Keratinocyte (primary cell): ENCODE data around the gene MICALL1. TPM values are rescaled to one million over a fixed set of nuclear protein-coding genes. Genes with fewer than 3 reads are reported as not detected.

Experiments
- DNase-seq: peaks from one replicate; pipeline ENCODE4 v3.0.0-alpha.2; 2011; ENCODE audit warnings: low read depth, missing footprints, low spot score
- FAIRE-seq: peaks from 2 replicates; lab custom pipeline; 2011; peaks lifted over from hg19 to GRCh38; lab: Jason Lieb, UNC
- H2AFZ ChIP-seq: 2 replicates; pipeline ENCODE4 v1.6.0; 2012; ENCODE audit warnings: low read length, control low read depth, inconsistent platforms; ENCODE audit not compliant: control insufficient read depth
- H3K27ac ChIP-seq: 2 replicates; pipeline ENCODE4 v1.5.1; 2011; ENCODE audit warnings: low read length; ENCODE audit not compliant: control insufficient read depth, insufficient read depth
- H3K27me3 ChIP-seq: 3 replicates; pipeline ENCODE4 v1.6.0; 2011; ENCODE audit warnings: low read length; ENCODE audit not compliant: control insufficient read depth, insufficient read depth; ENCODE audit errors: extremely low read depth
- H3K36me3 ChIP-seq, 2 experiments: 2 replicates in 1 of 2; 3 replicates in 1 of 2; pipeline ENCODE4 v1.5.1; 2011; ENCODE audit warnings: low read length in 2 of 2, mild to moderate bottlenecking in 1 of 2; ENCODE audit not compliant: control insufficient read depth in 2 of 2, insufficient read depth in 2 of 2; ENCODE audit errors: extremely low read depth in 1 of 2
- H3K4me1 ChIP-seq: 3 replicates; pipeline ENCODE4 v1.5.1; 2011; ENCODE audit warnings: low read length; ENCODE audit not compliant: control insufficient read depth, insufficient read depth; ENCODE audit errors: extremely low read depth
- H3K4me2 ChIP-seq: 3 replicates; pipeline ENCODE4 v1.6.0; 2011; ENCODE audit warnings: low read depth, low read length; ENCODE audit not compliant: control insufficient read depth, insufficient read depth; ENCODE audit errors: extremely low read depth
- H3K4me3 ChIP-seq, 3 experiments: fragments of 200-600 bp in 1 of 3; sonication (generic) in 1 of 3; 2 replicates in 2 of 3; 3 replicates in 1 of 3; pipeline ENCODE4 v1.5.1; 2011 to 2016; ENCODE audit warnings: low read length in 3 of 3, mild to moderate bottlenecking in 3 of 3, control low read depth in 2 of 3, inconsistent platforms in 1 of 3, low read depth in 1 of 3, mixed read lengths in 1 of 3, mixed run types in 1 of 3, moderate library complexity in 1 of 3; ENCODE audit not compliant: control insufficient read depth in 2 of 3, insufficient read depth in 2 of 3; ENCODE audit errors: extremely low read depth in 1 of 3
- H3K79me2 ChIP-seq: 2 replicates; pipeline ENCODE4 v1.6.0; 2012; ENCODE audit warnings: low read length; ENCODE audit not compliant: control insufficient read depth, insufficient read depth
- H3K9ac ChIP-seq: 3 replicates; pipeline ENCODE4 v1.6.0; 2011; ENCODE audit warnings: low read length; ENCODE audit not compliant: control insufficient read depth, insufficient read depth; ENCODE audit errors: extremely low read depth
- H3K9me1 ChIP-seq: 3 replicates; pipeline ENCODE4 v1.6.0; 2011; ENCODE audit warnings: low read length; ENCODE audit not compliant: control insufficient read depth, insufficient read depth; ENCODE audit errors: extremely low read depth
- H3K9me3 ChIP-seq: 2 replicates; pipeline ENCODE4 v1.5.1; 2012; ENCODE audit warnings: low read depth, low read length; ENCODE audit not compliant: control insufficient read depth
- H4K20me1 ChIP-seq: 3 replicates; pipeline ENCODE4 v1.6.0; 2011; ENCODE audit warnings: low read length; ENCODE audit not compliant: control insufficient read depth, insufficient read depth; ENCODE audit errors: extremely low read depth
- CTCF ChIP-seq, 3 experiments: IDR thresholded peaks in 1 of 3; conservative IDR thresholded peaks in 1 of 3; optimal IDR thresholded peaks in 1 of 3; 2 replicates in 2 of 3; 3 replicates in 1 of 3; pipeline versions ENCODE3 to v1.5.1; 2011; ENCODE audit warnings: low read length in 3 of 3, mild to moderate bottlenecking in 3 of 3, moderate library complexity in 2 of 3, control low read depth in 1 of 3, inconsistent platforms in 1 of 3; ENCODE audit not compliant: insufficient read depth in 2 of 3; ENCODE audit errors: extremely low read depth in 1 of 3
- EZH2 ChIP-seq: IDR thresholded peaks from one replicate; pipeline ENCODE4 v1.6.1; 2012; ENCODE audit warnings: inconsistent platforms, mild to moderate bottlenecking, low read length, moderate library complexity
- dilution Hi-C: fragments of 300-500 bp; cut with MboI; formaldehyde crosslinking; loops from one replicate; pipeline ENCODE4 v1.7.0; 2020; ENCODE audit warnings: low sequenced_read_pairs; ENCODE audit not compliant: extremely low pct_ligation_motif_present
- polyA plus RNA-seq, 5 experiments: library from polyadenylated mRNA; depleted of rRNA in 3 of 5; stranded (reverse) in 3 of 5; stranded (forward) in 1 of 5; unstranded in 1 of 5; fragments of >200 nt; gene quantifications; 1 replicate in 1 of 5; 2 replicates in 3 of 5; 3 replicates in 1 of 5; pipeline versions ENCODE4 v1.2.1 to v1.2.3, GENCODE V29; 2011 to 2012; ENCODE audit warnings: missing spikeins in 2 of 5, low read depth in 1 of 5, low replicate concordance in 1 of 5

The MICALL1 gene
- polyA plus RNA-seq, 1 donor (not counting 4 experiments of a cell fraction or from before 2014, with no cell fraction given) = 42.8 TPM

DNA sequence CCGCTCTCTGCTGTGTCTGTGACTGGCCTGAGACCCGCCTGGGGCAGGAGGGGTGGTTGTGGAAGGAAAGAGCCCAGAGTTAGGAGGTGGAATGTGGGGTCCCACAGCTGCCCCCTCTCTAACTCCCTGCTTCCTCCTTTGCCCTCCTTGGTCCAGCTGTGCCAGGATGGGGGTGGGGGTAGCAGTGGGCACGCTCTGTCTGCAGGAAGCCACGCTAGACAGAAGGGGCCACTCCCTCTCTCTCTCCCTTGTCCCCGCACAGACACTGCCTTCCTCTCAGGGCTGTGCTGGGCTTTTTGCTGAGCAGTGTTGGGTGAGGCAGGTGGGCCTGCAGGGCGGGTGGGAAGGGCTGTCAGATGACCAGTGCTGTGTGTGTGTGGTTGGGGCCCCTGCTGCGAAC, 80.3 kb downstream of the MICALL1 start:
- Histone ChIP-seq H3K9me1 (no peaks in the 10 kb centered on the region), H4K20me1 (no peaks in the 10 kb centered on the region), H3K4me1 (no peaks in the 10 kb centered on the region), H3K9me3 (no peaks in the 10 kb centered on the region), H3K4me2 (no peak overlapping the region), H3K4me3 (no peak overlapping the region), H3K36me3 (no peaks in the 10 kb centered on the region), H3K79me2 (no peaks in the 10 kb centered on the region), H3K27ac (no peak overlapping the region), H3K27me3 (no peaks in the 10 kb centered on the region), H2AFZ (no peak overlapping the region), H3K9ac (no peak overlapping the region)
- TF ChIP-seq EZH2 = no peak
- TF ChIP-seq CTCF (optimal IDR thresholded peaks at IDR 0.05 in 1 of 3, IDR thresholded peaks at IDR 0.05 in 1 of 3, conservative IDR thresholded peaks at IDR 0.05 in 1 of 3; ENCODE audit: extremely low read depth in 1 of 3, insufficient read depth in 2 of 3, low read length in 3 of 3) = no peak
- no peak for FAIRE-seq
- DNase-seq = no peak
- dilution Hi-C loops = no loop called here

- no peaks in the 10 kb centered on the region for H3K27me3 ChIP-seq
- no peaks in the 10 kb centered on the region for H3K9me1 ChIP-seq
- H3K4me3 ChIP-seq = no peak overlapping the region
- no peaks in the 10 kb centered on the region for H3K4me1 ChIP-seq
- H2AFZ ChIP-seq = no peak overlapping the region
- H3K79me2 ChIP-seq = no peaks in the 10 kb centered on the region
- DNase-seq (no peak), FAIRE-seq (no peak)
- no peaks in the 10 kb centered on the region for H3K36me3 ChIP-seq
- dilution Hi-C loops = no loop called here
- no peaks in the 10 kb centered on the region for H3K9me3 ChIP-seq
- H3K9ac ChIP-seq = no peak overlapping the region
- H3K4me2 ChIP-seq = no peak overlapping the region
- no peaks in the 10 kb centered on the region for H4K20me1 ChIP-seq
- TF ChIP-seq CTCF (optimal IDR thresholded peaks at IDR 0.05 in 1 of 3, IDR thresholded peaks at IDR 0.05 in 1 of 3, conservative IDR thresholded peaks at IDR 0.05 in 1 of 3; ENCODE audit: extremely low read depth in 1 of 3, insufficient read depth in 2 of 3, low read length in 3 of 3) (no peak), EZH2 (no peak)
- no peak overlapping the region for H3K27ac ChIP-seq
Measured at GRCh38 chr22:37989146-37990045, 83.3 kb downstream of the MICALL1 start.
